ENCODE data around the gene CLIC4.
"Not testable (repeated sequence)": the region's sequence is repeated elsewhere in the genome, so short reads cannot be mapped to it uniquely, and the experiment has no call there.

Gene CLIC4

DNA sequence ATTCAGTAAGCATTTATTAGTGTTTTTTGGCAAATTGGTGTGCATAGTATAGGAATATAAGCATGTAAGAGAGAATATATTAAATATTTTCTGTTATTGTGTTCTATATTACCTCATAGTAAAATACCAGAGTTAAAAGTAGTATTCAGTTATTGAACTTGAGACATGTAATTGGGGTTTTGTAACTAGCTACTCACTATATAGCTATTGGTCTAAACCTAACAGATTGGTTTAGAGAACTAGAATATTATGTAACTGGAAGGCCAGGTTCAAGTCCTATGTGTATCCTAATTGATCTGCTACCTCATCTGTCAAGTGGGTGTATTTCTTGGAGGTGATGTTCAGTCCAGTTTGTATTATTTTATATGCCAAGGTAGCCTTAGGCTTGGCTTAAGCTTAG is 26.3 kb downstream of the CLIC4 start:
- DNase-seq (ENCODE audit: low read depth) = no peak

DNA sequence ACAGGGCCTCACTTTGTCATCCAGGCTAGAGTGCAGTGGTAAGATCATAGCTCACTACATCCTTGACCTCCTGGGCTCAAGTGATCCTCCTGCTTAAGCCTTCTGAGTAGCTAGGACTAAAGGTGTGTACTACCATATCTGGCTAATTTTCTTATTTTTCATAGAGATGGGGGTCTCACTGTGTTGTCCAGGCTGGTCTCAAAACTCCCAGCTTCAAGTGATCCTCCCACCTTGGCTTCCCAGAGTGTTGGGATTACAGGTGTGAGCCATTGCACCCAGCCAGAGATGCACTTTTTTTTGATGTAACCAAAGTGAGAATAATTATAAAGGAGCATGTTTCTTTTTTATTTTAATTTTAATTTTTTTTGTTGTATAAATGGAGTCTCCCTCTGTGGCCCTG is 28.4 kb downstream of the CLIC4 start:
- no peak for DNase-seq (ENCODE audit: low read depth)

DNA sequence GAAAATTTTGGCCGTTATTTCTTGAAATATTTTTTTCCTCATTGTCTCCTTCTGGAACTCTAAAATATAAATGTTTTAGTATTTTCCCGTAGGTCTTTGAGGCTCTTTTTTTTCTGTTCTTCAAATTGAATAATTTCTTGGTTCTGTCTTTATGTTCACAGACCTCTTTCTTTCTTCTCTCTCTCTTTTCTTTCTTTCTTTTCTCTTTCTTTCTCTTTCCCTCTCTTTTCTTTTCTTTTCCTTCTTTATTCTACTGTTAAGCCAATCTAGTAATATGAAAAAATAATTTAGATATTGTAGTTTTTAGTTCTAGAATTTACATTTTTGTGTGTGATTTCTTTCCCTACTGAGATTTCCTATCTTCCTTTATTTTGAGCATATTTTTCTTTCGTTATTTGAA is 30.1 kb downstream of the CLIC4 start:
- DNase-seq (ENCODE audit: low read depth) = no peak

DNA sequence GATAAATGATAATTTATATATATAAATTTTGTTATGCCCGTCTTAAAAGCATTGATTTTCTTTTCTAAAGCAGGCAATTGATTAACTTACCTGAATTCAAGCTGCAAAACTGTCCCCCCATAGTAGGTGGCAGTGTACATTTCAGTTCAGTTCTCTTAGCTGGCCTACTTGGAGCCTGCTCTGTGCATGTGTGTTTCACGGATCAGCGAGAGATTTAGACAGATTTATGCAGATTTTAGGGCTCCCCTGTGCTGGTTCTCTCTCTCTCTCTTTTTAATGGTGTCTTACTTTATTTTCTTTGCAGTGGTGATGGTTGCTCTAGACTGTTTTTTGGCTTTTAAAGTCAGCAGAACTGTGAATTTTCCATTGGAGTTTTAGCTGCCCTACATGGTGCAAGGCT is 30.7 kb downstream of the CLIC4 start:
- DNase-seq (ENCODE audit: low read depth) = no peak

DNA sequence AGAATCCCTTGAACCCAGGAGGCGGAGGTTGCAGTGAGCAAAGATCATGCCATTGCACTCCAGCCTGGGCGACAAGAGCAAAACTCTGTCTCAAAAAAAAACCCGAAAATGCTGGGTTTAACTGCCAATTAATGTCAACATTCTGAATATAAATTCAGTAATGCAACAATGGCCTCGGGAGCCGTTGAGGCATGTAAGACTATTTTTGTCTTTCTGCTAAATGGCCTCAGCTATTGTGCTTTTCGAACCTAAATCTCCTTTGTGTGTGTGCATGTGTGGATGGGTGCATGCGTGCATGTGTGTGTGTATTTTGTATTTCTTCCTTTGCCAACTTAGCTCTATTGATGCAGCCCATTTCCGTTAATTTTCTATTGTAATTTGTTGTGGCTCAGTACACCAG is 31.6 kb downstream of the CLIC4 start:
- DNase-seq (ENCODE audit: low read depth) = no peak

DNA sequence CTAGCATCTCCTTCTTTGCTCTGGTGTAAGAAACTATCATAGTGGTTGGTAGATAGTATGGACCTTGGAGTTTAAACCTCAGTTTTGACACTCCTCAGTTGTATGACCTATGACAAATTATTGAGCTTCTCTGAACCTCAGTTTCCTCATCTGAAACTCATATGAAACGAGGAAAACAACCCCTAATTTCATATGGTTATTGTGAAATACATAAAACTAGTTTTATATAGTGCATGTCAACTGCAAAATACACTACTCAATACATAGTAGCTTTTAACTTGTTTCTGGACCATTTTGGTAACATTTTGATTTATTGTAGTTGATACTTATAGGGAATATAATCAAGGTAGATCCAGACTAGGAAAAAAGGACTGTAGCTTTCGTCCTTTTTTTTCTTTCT is 32.9 kb downstream of the CLIC4 start:
- DNase-seq (ENCODE audit: low read depth) = no peak

DNA sequence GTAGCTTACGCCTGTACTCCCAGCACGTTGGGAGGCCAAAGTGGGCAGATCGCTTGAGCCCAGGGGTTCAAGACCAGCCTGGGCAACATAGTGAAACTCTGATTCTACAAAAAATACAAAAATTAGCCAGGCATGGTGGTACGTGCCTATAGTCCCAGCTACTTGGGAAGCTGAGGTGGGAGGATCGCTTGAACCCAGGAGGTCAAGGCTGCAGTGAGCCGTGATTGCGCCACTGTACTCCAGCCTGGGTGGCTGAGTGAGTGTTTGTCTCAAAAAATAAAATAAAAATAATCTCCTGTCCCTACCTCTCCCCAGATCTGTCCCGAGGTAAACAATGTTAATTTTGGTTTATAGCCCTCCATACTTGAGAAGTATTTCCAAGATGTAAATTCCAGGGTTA is 34.0 kb downstream of the CLIC4 start:
- DNase-seq (ENCODE audit: low read depth) = not testable (repeated sequence)

DNA sequence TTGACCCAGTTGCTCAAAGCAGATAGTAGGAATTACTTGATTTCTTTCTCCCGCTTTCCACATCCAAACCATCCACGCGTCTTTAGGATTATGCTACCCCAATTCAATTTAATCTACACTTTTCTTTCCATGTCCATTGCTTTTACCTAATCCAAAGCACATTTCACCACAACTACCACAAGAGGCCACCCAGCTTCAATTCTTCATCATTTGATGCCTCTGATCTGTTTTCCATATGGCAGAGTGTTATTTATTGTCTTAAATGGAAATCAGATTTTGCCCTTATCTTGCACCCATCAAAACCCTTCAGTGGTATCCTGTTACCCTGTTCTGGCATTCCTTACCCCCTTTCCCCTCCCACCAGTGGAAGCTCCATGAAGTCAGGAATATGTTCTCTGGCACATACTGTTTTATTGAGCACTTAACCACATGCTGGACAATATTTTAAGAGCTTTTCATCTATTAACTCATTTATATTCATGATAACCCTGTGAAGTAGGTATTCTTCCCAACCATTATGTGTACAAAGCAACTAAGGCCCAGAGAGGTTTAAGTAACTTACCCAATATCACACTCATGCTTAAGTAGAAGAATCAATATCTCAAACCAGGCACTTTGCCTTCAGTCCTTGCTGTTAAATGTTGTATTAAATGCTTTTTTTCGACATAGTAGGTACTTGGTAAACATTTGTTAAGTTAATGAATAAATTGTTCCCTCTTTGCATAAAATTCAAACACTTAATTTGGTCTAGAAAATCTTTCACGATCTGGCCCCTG is 34.6 kb downstream of the CLIC4 start:
- no peak for DNase-seq (ENCODE audit: low read depth)

DNA sequence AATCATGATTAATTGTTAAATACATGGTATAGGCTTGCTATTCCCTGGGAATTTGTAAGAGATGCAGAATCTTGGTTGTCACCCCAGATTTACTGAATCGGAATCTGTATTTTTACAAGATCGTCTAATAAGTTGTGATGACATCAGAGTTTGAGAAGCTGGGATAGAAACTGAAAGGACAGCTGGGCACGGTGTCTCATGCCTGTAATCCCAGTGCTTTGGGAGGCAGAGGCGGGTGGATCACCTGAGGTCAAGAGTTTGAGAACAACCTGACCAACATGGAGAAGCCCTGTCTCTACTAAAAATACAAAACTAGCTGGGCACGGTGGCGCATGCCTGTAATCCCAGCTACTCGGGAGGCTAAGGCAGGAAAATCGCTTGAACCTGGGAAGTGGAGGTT is 35.4 kb downstream of the CLIC4 start:
- DNase-seq (ENCODE audit: low read depth) = not testable (repeated sequence)

DNA sequence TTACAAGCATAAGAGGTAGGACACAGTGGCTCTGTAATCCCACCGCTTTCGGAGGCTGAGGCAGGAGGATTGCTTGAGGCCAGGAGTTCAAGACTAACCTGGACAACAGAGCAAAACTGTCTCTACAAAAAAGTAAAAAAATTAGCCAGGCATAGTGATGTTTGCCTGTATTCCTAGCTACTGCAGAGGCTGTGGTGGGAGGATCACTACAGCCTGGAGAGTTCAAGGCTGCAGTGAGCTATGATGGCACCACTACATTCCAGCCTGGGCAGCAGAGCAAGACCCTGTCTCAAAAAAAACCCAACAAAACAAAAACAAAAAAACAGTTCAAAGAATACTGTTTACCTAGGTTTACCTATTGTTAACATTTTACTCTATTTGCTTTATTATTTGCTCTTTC is 37.4 kb downstream of the CLIC4 start:
- no peak for DNase-seq (ENCODE audit: low read depth)

DNA sequence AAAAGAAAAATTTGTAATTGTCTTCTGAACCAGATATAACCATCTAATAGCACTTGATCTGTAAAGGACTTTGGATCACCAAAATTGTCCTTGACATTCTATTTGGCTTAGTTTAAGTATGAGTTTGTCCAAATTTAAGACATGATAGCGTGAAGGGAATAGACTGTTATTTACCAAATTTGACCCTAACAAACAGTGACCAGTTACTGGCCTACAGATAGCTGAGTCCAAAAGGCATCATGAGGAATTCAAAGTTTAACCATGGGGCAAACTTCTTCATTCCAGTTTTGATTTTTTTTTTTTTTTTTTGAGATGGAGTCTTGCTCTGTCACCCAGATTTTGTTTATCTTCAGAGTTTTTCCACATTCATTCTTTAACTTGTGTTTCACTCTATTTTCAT is 38.5 kb downstream of the CLIC4 start:
- no peak for DNase-seq (ENCODE audit: low read depth)

DNA sequence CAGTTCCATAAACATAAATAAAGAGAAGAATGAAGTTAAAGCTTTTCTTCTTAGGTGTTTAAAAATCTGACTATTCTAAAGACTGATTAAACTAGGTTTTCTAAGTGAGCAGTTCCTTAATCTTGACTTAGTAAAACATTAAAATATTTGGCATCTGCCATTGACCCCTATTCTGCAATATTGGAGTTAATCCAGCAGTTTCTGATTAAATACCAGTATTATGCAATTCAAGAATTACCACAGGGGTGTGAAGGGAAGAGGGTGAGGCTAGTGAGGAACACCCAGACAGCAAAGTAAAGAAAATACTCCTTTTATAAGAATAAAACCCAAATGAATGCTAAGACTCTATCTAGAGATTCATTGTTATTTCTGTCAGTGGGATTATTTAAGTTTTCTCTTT is 40.9 kb downstream of the CLIC4 start:
- no peak for DNase-seq (ENCODE audit: low read depth)

DNA sequence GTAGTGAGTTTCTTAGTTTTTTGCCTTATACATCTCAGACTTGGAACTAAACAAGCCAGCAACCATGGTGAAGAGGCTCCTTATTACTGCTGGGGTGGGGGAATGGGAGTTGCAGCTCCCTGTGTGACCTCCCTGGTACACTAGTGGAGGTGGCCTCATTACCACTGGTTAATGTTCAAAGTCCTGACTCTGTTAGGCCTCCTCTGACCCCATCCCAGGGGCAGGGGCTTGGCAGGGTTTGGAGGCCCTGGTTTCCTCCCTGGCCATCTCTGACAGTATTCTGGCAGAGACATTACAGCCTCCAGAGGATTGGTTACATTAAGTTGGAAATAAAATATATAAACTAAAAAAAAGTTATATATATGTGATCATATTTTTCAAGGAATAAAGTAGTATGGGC is 45.2 kb downstream of the CLIC4 start:
- no peak for DNase-seq (ENCODE audit: low read depth)

DNA sequence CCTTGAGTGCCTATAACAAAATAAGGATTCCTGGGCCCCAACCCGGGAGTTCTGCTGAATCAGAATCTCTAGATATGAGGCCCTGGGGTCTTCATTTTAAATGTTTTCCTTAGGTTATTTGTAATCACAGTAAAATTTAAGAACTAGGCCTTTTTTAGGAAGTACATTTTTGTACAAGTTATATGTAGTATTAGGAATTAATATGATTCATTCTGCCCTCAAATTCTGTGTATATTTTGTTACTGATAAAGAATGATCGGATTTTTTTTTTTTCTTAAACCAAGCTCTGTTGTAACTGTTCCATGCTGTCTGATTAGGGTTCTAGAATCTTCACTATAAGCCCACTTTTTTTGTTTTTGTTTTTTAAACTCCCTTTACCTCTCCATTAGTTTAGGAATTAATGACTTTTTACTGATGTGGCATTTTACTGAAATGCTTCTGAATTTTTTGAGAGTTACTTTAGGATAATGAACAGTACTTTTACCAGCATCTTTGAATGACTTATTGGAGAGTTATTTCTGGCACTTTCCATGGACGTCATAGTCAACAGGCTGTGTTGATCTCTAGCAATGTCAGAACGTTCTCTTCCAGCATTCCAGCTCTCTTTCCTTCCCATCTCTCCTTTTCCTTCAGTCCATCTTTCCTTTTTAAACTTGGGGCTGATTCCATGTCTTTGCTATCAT is 48.3 kb downstream of the CLIC4 start:
- peak; percentile 78 for DNase-seq (ENCODE audit: low read depth)

DNA sequence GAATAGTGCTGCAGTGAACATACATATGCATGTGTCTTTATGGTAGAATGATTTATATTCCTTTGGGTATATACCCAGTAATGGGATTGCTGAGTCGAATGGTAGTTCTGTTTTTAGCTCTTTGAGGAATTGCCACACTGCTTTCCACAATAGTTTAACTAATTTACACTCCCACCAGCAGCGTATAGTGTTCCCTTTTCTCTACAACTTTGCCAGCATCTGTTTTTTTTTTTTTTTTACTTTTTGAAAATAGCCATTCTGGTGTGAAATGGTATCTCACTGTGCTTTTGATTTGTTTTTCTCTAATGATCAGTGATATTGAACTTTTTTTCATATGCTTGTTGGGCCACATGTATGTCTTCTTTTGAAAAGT is 48.9 kb downstream of the CLIC4 start:
- DNase-seq (ENCODE audit: low read depth) = not testable (repeated sequence)

DNA sequence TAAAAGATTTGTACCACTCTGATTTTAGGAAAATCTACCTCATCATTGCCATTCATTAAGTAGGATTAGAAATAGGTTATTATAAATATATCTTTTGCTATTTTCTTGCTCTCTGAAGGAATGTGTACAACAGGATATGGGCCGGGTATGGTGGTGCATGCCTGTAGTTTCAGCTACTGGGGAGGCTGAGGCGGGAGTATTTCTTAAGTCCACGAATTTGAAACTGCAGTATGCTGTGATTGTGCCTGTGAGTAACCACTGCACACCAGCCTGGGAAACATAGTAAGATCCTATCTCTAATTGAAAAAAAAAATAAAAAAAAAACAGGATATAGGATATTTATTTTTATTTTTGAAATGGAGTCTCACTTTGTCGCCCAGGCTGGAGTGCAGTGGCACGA is 50.0 kb downstream of the CLIC4 start:
- peak; percentile 28 for DNase-seq (ENCODE audit: low read depth)

DNA sequence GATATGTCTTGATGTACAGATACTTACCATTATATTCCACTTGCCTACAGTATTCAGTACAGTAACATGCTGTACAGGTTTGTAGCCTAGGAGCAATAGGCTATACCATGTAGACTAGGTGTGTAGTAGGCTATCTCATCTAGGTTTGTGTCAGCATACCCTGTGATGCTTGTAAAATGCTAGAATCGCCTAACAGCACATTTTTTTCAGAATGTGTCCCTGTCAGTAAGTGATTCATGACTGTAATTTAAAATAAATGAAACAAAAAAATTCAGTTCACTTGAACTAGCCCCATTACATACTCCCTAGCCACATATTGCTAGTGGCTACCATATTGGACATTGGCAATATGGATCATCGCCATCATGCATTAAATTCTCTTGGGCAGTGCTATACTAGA is 51.3 kb downstream of the CLIC4 start:
- DNase-seq (ENCODE audit: low read depth) = no peak

DNA sequence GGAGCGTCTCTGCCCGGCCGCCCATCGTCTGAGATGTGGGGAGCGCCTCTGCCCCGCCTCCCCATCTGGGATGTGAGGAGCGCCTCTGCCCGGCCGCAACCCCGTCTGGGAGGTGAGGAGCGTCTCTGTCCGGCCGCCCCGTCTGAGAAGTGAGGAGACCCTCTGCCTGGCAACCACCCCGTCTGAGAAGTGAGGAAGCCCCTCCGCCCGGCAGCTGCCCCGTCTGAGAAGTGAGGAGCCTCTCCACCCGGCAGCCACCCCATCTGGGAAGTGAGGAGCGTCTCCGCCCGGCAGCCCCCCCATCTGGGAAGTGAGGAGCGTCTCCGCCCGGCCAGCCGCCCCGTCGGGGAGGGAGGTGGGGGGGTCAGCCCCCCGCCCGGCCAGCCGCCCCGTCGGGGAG is 54.0 kb downstream of the CLIC4 start:
- not testable (repeated sequence) for DNase-seq (ENCODE audit: low read depth)

DNA sequence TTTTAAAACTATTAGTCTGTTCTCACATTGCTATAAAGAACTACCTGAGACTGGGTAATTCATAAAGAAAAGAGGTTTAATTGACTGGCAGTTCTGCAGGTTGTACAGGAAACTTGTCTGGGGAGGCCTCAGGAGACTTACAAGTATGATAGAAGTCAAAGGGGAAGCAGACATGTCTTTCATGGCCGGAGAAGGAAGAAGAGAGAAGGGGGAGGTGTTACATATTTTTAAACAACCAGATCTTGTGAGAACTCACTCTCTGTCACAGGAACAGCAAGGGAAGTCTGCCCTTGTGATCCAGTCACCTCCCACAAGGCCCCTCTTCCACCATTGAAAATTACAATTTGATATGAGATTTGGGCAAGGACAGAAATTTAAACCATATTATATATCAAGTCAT is 55.9 kb downstream of the CLIC4 start:
- DNase-seq (ENCODE audit: low read depth) = no peak

DNA sequence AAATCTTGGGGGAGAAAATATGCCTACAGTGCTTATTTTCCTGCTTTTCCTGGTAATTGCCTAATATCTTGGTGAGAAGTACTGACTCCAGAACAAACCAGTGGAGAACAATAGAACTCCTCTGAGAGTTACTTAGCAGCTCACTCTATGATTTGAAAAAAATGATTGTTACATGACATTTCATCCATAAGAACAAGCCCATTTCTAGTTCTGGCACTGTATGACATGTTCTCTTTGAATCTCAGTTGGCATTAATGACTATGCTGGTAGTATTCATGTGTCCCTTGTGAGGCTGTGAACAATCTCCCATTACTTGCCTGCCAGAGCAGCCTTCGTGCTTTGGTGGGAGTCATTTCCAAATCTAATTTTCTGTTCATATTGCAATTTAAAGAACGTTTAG is 58.0 kb downstream of the CLIC4 start:
- no peak for DNase-seq (ENCODE audit: low read depth)

DNA sequence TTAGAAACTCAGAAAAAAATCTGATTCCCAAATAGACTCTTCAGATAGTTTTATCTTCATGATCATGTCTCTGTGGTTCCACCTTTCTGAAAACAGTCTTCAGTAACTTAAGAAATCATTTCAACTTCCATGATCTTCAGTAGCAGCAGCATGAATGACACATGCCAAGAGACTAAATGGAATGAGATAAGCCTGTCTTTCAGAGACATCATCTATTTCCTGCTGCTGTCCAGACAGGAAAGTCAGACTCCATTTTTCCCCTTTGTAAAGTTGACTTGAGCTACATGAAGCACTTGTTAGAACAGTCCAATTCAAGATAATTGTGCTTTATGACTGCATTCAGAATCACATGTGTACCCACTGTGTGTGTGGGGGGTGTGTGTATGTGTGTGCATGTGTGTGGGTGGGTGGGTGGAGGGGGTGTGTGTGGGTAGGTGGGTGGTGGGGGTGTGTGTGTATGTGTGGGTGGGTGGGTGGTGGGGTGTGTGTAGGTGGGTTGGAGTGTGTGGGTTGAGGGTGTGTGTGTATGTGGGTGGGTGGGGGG is 58.8 kb downstream of the CLIC4 start:
- DNase-seq (ENCODE audit: low read depth) = no peak

DNA sequence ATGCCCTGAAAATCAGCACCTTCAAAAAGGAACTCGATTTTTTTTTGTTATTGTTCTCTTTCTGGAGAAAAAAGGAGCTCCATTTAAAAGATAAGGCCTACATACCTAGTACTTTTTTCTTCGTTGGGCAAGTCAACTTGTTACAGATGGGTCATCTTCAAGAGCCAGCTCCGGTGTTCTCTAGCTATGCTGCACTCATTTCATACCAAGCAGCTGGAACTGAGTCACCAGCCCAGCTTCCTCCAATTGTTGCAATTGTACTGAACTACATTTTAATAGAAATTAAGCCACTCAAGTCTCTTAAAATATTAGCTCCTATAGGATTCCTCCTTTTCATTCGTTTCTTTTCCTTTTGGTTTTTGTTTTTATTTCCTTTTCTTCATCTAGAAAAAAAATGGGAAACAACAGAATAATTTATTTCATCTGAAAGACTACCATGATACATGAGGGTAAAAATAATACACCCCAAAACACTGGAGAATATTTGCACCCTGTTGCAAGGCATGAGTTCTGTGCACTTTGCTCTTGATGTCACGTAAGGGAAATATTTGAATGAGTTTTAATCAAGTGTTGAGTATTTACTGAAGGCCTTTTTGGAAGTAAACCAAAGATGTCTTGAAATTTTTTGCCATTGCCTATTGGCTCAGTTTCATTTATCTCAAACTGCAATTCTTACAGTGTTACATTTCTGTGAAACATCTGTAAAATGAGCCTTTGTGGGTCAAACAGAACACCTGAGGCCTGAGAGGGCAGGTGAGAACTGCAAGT is 60.5 kb downstream of the CLIC4 start:
- DNase-seq (ENCODE audit: low read depth) = peak; percentile 86

DNA sequence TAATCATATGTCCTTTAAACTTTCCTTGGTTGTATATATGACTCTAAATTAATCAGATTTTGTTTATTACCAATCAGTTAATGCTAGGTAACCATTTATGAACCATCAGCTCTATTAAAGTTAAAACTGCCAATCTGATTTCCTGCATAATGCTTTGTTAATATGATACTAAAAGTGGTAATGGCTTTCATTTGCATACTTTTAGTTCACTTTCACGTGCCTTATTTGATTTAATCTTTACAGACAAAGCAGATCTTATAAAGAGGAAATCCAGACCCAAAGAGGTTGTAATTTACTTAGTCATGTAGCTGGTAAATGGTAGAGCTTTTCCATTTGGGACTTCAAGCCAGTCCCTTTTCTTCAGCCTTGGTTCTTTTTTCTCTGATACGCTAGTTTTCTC is 61.3 kb downstream of the CLIC4 start:
- no peak for DNase-seq (ENCODE audit: low read depth)
